PC-9 (cell line): ENCODE measurements around the gene GSTA4. TPM values are rescaled to one million over a fixed set of nuclear protein-coding genes. Genes with fewer than 3 reads are reported as not detected.

Source experiments
- BruUV-seq: library from RNA; stranded (reverse); fragments of 400-500 nt; replicated peaks from 2 replicates; lab custom pipeline; 2021; lab: Mats Ljungman, UMichigan
- CTCF ChIA-PET: fragments of 300-600 bp; sonication (Branson Sonifier 250); formaldehyde crosslinking; loops from one replicate; lab custom pipeline; 2022; ENCODE audit warnings: antibody characterized with exemption; lab: Charles Lee
- POLR2A ChIA-PET: fragments of 300-600 bp; sonication (Branson Sonifier 250); formaldehyde crosslinking; loops from one replicate; lab custom pipeline; 2022; ENCODE audit warnings: antibody characterized with exemption; ENCODE audit not compliant: unreplicated experiment; lab: Charles Lee
- DNase-seq, 2 experiments: peaks; one replicate each; pipeline versions ENCODE4 v3.0.0 to v3.0.0-alpha.2; 2015 to 2022; ENCODE audit warnings: mixed read lengths in 1 of 2
- H2AFZ ChIP-seq: fragments of 200-600 bp; sonication (generic); 2 replicates; pipeline ENCODE4 v1.8.1; 2017; ENCODE audit warnings: antibody characterized with exemption
- H3F3A ChIP-seq: fragments of 200-600 bp; sonication (generic); 2 replicates; pipeline ENCODE4 v1.8.1; 2017; ENCODE audit warnings: antibody characterized with exemption, mild to moderate bottlenecking, low read depth; ENCODE audit not compliant: insufficient read depth
- H3K27ac ChIP-seq: fragments of 200-600 bp; sonication (generic); 2 replicates; pipeline ENCODE4 v1.6.1; 2016; ENCODE audit warnings: mixed run types
- H3K27me3 ChIP-seq: fragments of 200-600 bp; sonication (generic); 2 replicates; pipeline ENCODE4 v1.6.1; 2016; ENCODE audit warnings: low read depth, mixed run types; ENCODE audit not compliant: insufficient read depth
- H3K36me3 ChIP-seq: fragments of 200-600 bp; sonication (generic); 2 replicates; pipeline ENCODE4 v1.6.1; 2016; ENCODE audit warnings: low read depth, mixed run types
- H3K4me1 ChIP-seq: fragments of 200-600 bp; sonication (generic); replicated peaks from 2 replicates; pipeline ENCODE4 v1.6.1; 2016; ENCODE audit warnings: mixed run types; ENCODE audit not compliant: insufficient read depth
- H3K4me2 ChIP-seq: fragments of 200-600 bp; sonication (generic); 2 replicates; pipeline ENCODE4 v1.6.1; 2017; ENCODE audit warnings: mixed run types
- H3K4me3 ChIP-seq: fragments of 200-600 bp; sonication (generic); 2 replicates; pipeline ENCODE4 v1.6.1; 2016; ENCODE audit warnings: mixed run types
- H3K79me2 ChIP-seq: fragments of 200-600 bp; sonication (generic); 2 replicates; pipeline ENCODE4 v1.6.1; 2017; ENCODE audit warnings: low read depth, mixed run types
- H3K9me2 ChIP-seq: fragments of 200-600 bp; sonication (generic); 2 replicates; pipeline ENCODE4 v1.8.1; 2017; ENCODE audit warnings: mild to moderate bottlenecking; ENCODE audit not compliant: insufficient read depth
- H3K9me3 ChIP-seq: fragments of 200-600 bp; sonication (generic); 2 replicates; pipeline ENCODE4 v1.8.1; 2016; ENCODE audit warnings: low read depth; ENCODE audit not compliant: insufficient read depth
- H4K20me1 ChIP-seq: fragments of 200-600 bp; sonication (generic); 2 replicates; pipeline ENCODE4 v1.8.1; 2017; ENCODE audit not compliant: insufficient read depth
- EZH2 ChIP-seq: fragments of 200-600 bp; sonication (generic); IDR thresholded peaks from 2 replicates; pipeline ENCODE4 v1.8.0; 2017; ENCODE audit warnings: antibody characterized with exemption, low read depth
- intact Hi-C: fragments of 100-400 bp; cut with micrococcal nuclease; formaldehyde crosslinking; loops from one replicate; pipeline ENCODE4 v1.10.0; 2022; ENCODE audit not compliant: unreplicated experiment
- total RNA-seq: library from RNA; stranded (reverse); gene quantifications from 2 replicates; pipeline ENCODE4 v1.2.3, GENCODE V29; 2021
- TF ChIP-seq, protein P1 (sequence below): fragments of 200-600 bp; sonication (generic); conservative IDR thresholded peaks from 2 replicates; pipeline ENCODE4 v1.6.1; 2017; ENCODE audit warnings: mixed run types, antibody characterized with exemption, mild to moderate bottlenecking, moderate library complexity

Gene GSTA4
- total RNA-seq, 1 experiment from 2014 or later: 3.4 TPM

DNA sequence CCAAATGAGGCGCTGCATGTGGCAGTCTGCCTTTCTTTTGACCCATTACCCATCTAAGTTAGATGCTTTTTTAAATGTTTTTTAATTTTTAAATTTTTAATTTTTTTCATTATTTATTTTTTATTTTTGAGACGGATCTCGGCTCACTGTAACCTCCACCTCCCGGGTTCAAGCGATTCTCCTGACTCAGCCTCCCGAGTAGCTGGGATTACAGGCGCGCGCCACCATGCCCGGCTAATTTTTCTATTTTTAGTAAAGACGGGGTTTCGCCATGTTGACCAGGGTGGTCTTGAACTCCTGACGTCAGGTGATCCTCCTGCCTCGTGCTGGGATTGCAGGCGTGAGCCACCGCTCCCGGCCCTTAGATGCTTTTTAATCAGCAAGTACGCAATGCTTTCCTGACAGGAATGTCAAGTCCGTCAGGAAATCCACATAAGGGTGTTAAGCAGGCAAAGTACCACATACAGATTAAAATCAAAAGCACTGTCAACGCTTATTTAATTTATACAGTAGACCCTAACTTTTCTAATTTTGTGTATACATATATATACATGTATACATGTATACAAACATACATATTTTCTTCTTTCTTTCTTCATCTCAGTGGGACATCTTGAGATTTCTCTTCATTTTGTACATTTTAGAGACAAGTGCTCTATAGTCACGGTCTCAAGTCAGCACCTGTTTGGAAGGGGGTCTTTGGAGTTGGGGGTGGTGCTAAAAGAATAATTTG is 995 bp upstream of the GSTA4 start:
- CTCF ChIA-PET: interaction anchor here (0.6 to 0.9 kb wide), 2 partner anchors 60 to 1344 kb away, joined by 3 to 4 read pairs; no protein-coding TSS in a partner anchor
- H2AFZ ChIP-seq: peak overlapping the region; percentile 72; the same call in 1 of the 2 replicates
- no peaks in the 10 kb centered on the region for H3K36me3 ChIP-seq
- peaks cover 6% of the 10 kb centered on the region for H3F3A ChIP-seq
- peak overlapping the region; percentile 83 for H3K4me2 ChIP-seq
- intact Hi-C loops: loop anchor here (1.0 to 2.0 kb wide), 8 partner anchors 18 to 589 kb away; partner anchors contain the start of gene TMEM14A
- BruUV-seq: no TSS peak
- no peak for TF ChIP-seq EZH2
- H3K9me2 ChIP-seq: no peaks in the 10 kb centered on the region
- peaks cover 25% of the 10 kb centered on the region for H3K4me1 ChIP-seq
- no peaks in the 10 kb centered on the region for H3K27me3 ChIP-seq
- no peaks in the 10 kb centered on the region for H4K20me1 ChIP-seq
- H3K4me3 ChIP-seq: peak overlapping the region; percentile 57
- POLR2A ChIA-PET: interaction anchor here (0.7 kb wide), 1 partner anchor 334 kb away, joined by 3 read pairs; no protein-coding TSS in a partner anchor
- H3K9me3 ChIP-seq: no peaks in the 10 kb centered on the region
- H3K79me2 ChIP-seq: no peaks in the 10 kb centered on the region
- DNase-seq: peak; percentile 42 to 74
- H3K27ac ChIP-seq: no peak overlapping the region

DNA sequence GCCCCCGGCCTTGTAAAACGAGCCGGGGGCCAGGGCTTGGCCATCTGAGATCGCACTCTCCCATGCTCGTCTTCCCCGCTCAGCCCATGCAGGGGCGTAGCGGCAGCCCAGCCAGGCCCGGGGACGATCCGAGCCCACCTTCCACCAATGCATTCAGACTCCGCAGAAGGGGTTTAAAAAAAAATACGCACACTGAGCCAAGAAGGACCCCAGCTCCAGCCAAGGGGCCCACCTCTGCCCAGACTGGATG is 320 bp downstream of the GSTA4 start:
- intact Hi-C loops: loop anchor here (1.0 to 5.0 kb wide), 7 partner anchors 20 to 588 kb away; partner anchors contain the start of genes GSTA3 and TMEM14A
- H3K36me3 ChIP-seq: no peaks in the 10 kb centered on the region
- 0 out of 2 replicates have a peak overlapping the region, but pooled peaks have one; percentile 92 for H3K27ac ChIP-seq
- H2AFZ ChIP-seq: peak overlapping the region; percentile 85
- no TSS peak for BruUV-seq
- peak overlapping the region; percentile 66 for H3K4me3 ChIP-seq
- no peaks in the 10 kb centered on the region for H3K79me2 ChIP-seq
- DNase-seq: no peak
- H3K4me1 ChIP-seq: peaks cover 38% of the 10 kb centered on the region
- H3F3A ChIP-seq: peaks cover 6% of the 10 kb centered on the region
- ChIA-PET POLR2A (no interaction called here), CTCF (no interaction called here)
- no peaks in the 10 kb centered on the region for H4K20me1 ChIP-seq
- peak overlapping the region; percentile 91 for H3K4me2 ChIP-seq
- no peaks in the 10 kb centered on the region for H3K9me3 ChIP-seq
- H3K27me3 ChIP-seq: no peaks in the 10 kb centered on the region
- TF ChIP-seq, protein P1, sequence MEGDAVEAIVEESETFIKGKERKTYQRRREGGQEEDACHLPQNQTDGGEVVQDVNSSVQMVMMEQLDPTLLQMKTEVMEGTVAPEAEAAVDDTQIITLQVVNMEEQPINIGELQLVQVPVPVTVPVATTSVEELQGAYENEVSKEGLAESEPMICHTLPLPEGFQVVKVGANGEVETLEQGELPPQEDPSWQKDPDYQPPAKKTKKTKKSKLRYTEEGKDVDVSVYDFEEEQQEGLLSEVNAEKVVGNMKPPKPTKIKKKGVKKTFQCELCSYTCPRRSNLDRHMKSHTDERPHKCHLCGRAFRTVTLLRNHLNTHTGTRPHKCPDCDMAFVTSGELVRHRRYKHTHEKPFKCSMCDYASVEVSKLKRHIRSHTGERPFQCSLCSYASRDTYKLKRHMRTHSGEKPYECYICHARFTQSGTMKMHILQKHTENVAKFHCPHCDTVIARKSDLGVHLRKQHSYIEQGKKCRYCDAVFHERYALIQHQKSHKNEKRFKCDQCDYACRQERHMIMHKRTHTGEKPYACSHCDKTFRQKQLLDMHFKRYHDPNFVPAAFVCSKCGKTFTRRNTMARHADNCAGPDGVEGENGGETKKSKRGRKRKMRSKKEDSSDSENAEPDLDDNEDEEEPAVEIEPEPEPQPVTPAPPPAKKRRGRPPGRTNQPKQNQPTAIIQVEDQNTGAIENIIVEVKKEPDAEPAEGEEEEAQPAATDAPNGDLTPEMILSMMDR: no peak
- TF ChIP-seq EZH2: no peak
- H3K9me2 ChIP-seq: no peaks in the 10 kb centered on the region

DNA sequence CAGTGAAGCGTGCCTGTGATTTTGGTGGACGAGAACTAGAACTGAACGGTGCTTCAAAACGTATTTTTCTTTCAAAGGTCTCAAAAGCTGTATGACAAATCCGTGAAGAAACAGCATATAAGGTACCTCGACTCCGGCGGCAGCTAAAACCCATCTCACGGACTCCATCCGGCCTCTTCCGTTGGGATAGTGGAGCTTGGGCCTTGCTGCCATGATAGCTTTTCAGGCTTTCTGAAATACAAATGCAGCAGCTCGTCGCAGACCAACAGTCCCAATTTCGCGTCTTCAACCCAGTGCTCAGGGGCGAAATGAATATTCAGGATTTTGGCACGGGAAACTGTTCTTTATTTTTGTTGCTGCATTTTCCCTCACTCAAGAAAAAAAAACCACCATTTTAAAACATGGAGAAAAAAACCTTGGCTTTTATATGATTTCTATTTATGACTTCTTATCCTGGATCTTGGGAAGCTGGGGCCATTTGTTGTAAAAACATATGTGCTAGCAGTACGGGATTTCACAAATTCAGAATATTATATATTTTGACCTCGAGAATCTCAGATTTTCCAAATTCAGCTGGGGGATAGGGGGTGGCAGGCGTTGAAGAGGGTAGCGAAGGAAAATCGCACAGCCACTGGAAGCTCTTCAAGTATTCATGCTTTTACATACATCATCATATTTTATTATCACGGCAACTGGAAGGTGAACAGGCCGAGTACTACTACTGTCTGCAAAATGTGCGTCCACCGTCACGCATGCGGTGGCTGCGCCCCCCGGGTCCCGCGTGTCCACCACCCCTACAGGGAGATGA is 849 bp downstream of the GSTA4 start:
- Histone ChIP-seq H3K9me3 (no peaks in the 10 kb centered on the region), H2AFZ (peak overlapping the region; percentile 85), H3K79me2 (no peaks in the 10 kb centered on the region), H3K4me2 (peak overlapping the region; percentile 91), H3K4me1 (peaks cover 39% of the 10 kb centered on the region), H3K27ac (no peak overlapping the region), H3K36me3 (no peaks in the 10 kb centered on the region), H4K20me1 (no peaks in the 10 kb centered on the region), H3K9me2 (no peaks in the 10 kb centered on the region), H3K27me3 (no peaks in the 10 kb centered on the region), H3K4me3 (peak overlapping the region; percentile 66), H3F3A (peaks cover 6% of the 10 kb centered on the region)
- no peak for DNase-seq
- ChIA-PET POLR2A (interaction anchor here (0.6 to 0.7 kb wide), 2 partner anchors 28 to 63 kb away, joined by 3 to 4 read pairs; no protein-coding TSS in a partner anchor), CTCF (interaction anchor here (0.6 to 0.7 kb wide), 2 partner anchors 40 to 554 kb away, joined by 3 read pairs; no protein-coding TSS in a partner anchor)
- intact Hi-C loops: loop anchor here (2.0 to 5.0 kb wide), 3 partner anchors 87 to 587 kb away; partner anchors contain the start of genes GSTA3 and TMEM14A
- BruUV-seq: TSS peak; percentile 37
- no peak for TF ChIP-seq EZH2
- TF ChIP-seq, protein P1: no peak
